ENCODE measurements around the gene JPH3.
"Not testable (repeated sequence)": the region's sequence is repeated elsewhere in the genome, so short reads cannot be mapped to it uniquely, and the experiment has no call there.

The JPH3 gene

DNA sequence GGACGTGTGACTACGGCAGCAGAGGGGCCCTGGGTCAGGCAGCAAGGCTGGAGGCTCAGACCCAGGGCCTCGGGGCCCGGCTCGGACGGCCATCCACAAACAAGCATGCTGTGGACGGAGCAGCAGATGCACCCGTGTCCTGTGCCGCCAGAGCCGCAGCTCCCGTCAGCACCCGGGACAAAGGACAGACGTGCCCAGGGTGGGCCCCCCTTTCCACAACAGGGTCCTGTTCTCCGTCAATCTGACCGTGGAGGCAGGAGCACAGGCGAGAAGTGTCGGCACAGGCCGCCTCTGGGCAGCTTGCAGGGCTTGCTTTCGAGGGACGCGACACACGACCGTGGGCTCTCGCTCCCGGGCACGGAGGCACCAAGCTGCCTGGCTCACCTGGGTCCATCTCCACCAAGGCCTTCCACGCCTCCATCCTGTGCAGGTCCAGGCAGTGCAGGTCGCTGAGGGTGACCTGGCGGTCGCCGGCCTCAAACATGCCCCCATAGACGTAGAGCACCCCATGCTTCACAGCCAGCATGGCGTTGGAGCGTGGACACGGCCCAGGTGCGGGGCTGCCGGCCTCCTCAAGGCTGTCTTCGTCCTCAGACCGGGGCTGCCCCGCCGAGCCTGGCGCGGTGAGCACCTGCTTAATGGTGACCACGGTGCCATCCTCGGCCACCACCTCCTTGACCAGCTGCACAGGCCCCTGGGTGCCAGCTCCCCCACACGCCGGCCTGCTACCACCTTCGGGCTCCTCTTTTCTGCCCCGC, 106.8 kb downstream of the JPH3 start:
- no peak overlapping the region for H3K4me3 ChIP-seq (ENCODE audit: low read depth, low read length)

GRCh38 chr16:87709677-87710076, 107.4 kb downstream of the JPH3 start:
- no peak overlapping the region for H3K4me3 ChIP-seq (ENCODE audit: low read depth, low read length)

DNA sequence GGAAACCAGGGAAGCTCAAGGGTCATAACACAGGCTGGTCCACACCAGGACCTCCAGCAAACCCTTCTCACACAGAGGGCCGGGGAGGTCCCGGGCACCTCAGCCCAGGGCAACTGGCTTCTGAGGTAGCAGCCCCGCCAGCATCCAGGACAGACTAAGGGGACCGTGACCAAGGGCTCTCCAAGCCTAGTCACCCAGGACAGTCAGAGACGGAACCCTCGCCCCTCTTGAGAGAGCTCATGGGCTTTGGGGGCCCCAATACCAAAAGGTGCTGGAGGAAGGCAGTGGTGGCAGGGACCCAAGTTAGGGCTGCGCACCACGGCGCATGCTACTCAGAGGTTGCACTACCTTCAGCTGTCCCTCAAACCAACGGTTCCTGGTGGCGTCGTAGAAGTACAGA, 108.6 kb downstream of the JPH3 start:
- no peak overlapping the region for H3K4me3 ChIP-seq (ENCODE audit: low read depth, low read length)

- no peak overlapping the region for H3K4me3 ChIP-seq (ENCODE audit: low read depth, low read length)
Observed at GRCh38 chr16:87712184-87712762, 110.0 kb downstream of the JPH3 start.

DNA sequence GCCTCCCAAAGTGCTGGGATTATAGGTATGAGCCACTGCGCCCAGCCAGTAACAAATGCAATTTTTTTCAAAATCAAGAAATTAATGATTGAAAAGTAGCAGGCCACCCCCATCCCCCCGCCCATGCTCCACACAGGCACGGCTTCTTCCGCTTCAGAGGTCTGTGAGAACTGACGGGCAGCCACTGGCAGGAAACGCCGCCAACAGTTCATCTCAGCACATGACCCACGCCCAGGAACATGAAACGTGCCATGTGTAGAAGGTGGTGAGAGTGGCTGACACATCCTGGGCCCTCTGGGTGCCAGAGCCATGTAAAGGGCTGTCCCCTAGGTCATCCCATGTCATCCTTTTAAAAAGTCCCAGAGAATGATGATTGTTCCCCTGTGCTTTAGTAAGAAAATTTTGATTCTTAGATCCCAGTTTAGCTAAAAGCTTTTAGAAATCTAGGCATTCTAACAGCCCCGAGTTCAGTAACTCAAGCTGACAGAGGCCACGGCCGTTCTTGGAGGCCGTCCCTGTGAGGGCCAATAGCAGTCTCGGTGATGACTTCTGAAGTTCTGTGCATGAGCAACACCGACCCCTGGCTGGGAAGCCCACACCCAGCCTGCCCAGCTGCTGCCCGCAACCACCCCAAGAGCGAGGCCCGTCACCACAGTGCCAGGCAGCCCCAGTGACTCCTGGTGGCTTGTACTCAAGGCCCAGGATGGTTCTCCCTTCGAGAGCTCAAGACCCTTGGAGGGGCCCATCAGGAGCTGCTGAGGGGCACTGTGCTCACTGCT, 111.3 kb downstream of the JPH3 start:
- H3K4me3 ChIP-seq (ENCODE audit: low read depth, low read length): no peak overlapping the region

DNA sequence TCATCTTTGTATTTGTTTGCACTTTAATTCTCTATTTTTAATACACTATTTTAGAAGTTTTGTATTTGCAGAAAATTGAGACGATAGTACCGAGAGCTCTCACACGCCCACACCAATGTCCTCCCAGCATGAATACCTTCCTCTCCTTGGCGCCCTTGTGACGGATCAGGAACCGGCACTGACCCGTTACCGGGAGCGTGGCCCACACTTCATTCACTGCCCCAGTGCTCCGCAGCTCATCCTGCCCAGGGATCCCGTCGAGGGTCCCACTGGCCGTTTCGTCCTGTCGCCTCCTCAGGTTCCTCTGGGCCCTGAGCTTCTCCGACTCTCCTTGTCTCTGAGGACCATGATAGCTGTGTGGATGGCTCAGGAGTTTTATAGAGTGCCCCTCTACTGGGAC, 112.9 kb downstream of the JPH3 start:
- no peak overlapping the region for H3K4me3 ChIP-seq (ENCODE audit: low read depth, low read length)

GRCh38 chr16:87715658-87716057, 113.3 kb downstream of the JPH3 start:
- no peak overlapping the region for H3K4me3 ChIP-seq (ENCODE audit: low read depth, low read length)

- not testable (repeated sequence) for H3K4me3 ChIP-seq (ENCODE audit: low read depth, low read length)
Observed at GRCh38 chr16:87718831-87719230, 116.5 kb downstream of the JPH3 start.

GRCh38 chr16:87720446-87720845, 118.1 kb downstream of the JPH3 start:
- H3K4me3 ChIP-seq (ENCODE audit: low read depth, low read length): no peak overlapping the region

DNA sequence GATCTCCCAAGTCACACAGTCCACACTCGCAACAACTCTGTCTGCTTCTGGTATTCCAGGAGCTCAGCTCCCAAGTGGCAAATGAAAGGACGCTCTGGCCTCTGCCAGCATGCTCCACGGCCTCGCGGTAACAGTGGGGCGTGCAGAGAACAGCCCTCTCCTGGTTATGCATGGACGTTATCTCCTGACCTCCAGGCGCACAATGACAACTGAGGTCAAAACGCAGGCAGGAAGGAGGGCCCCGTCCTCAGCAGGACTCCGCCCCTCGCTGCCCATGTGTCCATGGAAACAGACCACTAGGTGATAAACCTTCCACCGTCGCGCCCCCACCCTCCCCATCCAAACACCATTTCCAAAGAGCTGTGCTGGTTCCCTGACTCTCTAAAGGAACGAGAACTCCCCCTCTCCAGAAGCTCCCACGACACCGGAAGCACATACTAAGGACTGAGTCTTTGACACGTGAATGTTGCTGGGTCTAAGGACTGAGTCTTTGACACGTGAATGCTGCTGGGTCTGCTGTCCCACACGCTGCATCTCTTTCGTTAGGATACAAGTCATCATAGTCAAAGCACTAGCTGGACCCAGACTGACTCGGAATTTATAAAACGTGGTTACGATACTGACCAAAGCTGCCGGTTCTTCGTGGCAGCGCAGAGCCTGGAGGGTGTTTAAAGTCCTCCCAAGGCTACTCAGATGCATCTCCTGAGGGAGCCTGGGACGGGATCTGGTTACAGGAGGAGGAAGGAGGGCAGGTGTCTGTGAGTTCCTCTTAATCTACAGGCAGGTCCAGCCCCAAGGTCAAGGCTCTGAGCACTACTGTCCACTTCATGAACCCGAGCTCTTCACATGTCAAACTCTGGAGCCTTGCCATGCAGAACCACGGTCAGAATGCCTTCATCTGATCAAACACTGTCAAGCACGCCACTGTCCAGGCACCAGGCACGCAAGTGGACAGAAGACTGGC, 119.6 kb downstream of the JPH3 start:
- no peak overlapping the region for H3K4me3 ChIP-seq (ENCODE audit: low read depth, low read length)

DNA sequence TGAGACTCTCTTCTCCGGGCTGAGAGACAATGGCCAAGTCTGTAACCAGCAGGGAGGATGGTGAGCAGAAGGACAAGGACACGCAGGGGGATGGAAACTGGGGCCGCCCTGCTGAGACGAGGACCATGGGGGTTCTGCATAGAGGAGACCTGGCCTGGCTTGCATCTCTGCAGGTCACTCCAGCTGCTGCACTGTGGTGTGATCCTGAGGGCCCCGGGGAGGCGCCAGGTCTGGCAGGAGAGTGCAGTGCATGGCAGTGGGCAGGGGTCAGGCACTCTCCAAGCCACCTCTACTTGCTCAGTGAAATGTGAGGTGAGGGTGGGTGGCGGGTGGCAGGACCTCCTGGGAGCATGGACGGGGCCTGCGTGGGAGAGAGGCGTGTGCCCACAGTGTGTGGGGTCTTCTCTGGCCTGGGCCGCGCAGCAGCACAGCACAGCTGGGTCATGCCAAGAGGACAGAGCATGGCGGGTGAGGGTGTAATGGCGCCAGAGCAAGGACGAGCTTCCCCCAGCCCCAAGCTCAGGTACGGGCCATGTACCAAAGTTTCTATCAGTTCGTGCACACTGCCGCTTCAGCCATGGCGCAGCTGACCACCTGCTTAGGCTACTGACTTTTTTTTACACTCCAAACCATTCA, 120.4 kb downstream of the JPH3 start:
- H3K4me3 ChIP-seq (ENCODE audit: low read depth, low read length): no peak overlapping the region

GRCh38 chr16:87723226-87723623, 120.9 kb downstream of the JPH3 start:
- H3K4me3 ChIP-seq (ENCODE audit: low read depth, low read length): no peak overlapping the region

DNA sequence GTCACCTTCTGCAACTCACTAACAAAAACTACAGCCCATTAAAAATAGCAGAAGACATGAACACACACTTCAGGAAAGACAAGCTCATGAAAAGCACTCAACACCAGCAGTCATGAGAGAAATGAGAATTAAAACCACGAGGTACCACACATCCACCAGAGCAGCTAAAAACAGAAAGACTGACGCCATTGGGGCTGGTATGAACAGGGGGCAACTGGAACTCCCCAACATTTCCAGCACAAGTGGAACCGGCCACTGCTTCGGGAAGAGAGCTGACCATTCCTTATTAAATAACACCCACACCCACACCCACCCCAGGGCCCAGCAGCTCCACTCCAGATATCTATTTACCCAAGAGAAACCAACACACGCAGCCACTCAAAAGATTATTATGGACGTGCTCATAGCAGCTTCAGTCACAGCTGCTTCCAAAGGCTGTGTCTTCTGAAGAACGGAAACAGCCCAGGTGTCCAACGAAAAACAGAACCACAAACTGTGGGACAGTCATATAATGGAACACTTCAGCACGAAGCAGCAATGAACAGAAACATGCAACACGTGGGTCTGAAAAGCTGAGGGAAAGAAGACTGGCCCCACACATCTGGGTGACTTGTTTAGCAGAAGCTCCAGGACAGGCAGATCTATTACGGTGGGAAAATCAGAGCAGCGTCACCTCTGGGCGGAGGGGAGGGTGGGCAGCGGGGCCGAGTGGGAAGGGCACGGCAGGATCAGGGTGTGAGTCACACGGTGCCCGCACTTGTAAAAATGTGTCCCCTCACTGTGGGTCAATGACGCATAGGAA, 122.4 kb downstream of the JPH3 start:
- no peak overlapping the region for H3K4me3 ChIP-seq (ENCODE audit: low read depth, low read length)

- no peak overlapping the region for H3K4me3 ChIP-seq (ENCODE audit: low read depth, low read length)
Observed at GRCh38 chr16:87725596-87726235, 123.4 kb downstream of the JPH3 start.

- not testable (repeated sequence) for H3K4me3 ChIP-seq (ENCODE audit: low read depth, low read length)
Observed at GRCh38 chr16:87726577-87726976, 124.3 kb downstream of the JPH3 start.

DNA sequence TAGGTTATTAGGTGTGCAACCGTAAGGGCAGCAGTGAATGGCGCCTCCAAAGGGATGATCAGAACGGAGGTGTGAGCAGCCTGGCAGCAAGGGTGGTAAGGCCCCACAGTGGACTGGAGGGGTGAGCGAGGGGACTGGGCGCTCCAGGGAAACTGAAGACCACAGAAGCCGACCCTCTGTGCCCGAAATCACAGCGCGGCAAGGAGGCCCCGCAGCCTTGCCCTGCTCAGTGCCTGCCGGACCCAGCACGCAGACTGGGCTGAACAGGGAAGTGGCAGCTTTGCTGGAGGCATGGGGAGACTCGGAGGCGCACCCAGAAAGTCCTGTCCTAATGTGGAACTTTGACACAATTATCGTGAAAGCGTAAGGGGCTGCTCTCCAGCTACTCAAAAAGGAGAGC, 125.0 kb downstream of the JPH3 start:
- no peak overlapping the region for H3K4me3 ChIP-seq (ENCODE audit: low read depth, low read length)

GRCh38 chr16:87728026-87728425, 125.7 kb downstream of the JPH3 start:
- H3K4me3 ChIP-seq (ENCODE audit: low read depth, low read length): no peak overlapping the region

GRCh38 chr16:87729266-87729954, 127.1 kb downstream of the JPH3 start:
- H3K4me3 ChIP-seq (ENCODE audit: low read depth, low read length): no peak overlapping the region

- H3K4me3 ChIP-seq (ENCODE audit: low read depth, low read length): no peak overlapping the region
Observed at GRCh38 chr16:87731607-87732006, 129.3 kb downstream of the JPH3 start.
